Activated B cell treated with CpG ODN at 0.5 μM for 24 hours (primary cell): ENCODE results near the gene ODAD3. TPM values are rescaled to one million over a fixed set of nuclear protein-coding genes. Genes with fewer than 3 reads are reported as not detected.
A peak's percentile ranks its signal among the peaks of the same experiment; 100 is the strongest.

ENCODE experiments used
- ATAC-seq: fragments of 200-7000 bp; cut with Tn5 transposase; one replicate; pipeline ENCODE4 v1.10.0; 2021; ENCODE audit warnings: low read depth, mild to moderate bottlenecking, moderate library complexity
- CTCF ChIA-PET: fragments of 350-600 bp; sonication (Branson Sonifier 250); formaldehyde crosslinking; loops from one replicate; lab custom pipeline; 2021; ENCODE audit warnings: antibody characterized with exemption; lab: Charles Lee
- POLR2A ChIA-PET: fragments of 350-600 bp; sonication (Branson Sonifier 250); formaldehyde crosslinking; loops from one replicate; lab custom pipeline; 2021; ENCODE audit warnings: antibody characterized with exemption; lab: Charles Lee
- DNase-seq: peaks from one replicate; pipeline ENCODE4 v3.0.0; 2022
- H3K27ac Mint-ChIP-seq: one replicate; pipeline ENCODE4 v1.8.0; 2020; ENCODE audit warnings: mixed read lengths
- H3K27me3 Mint-ChIP-seq: one replicate; pipeline ENCODE4 v1.8.0; 2021; ENCODE audit warnings: mixed read lengths
- H3K36me3 Mint-ChIP-seq: one replicate; pipeline ENCODE4 v1.8.0; 2021; ENCODE audit warnings: low read depth, mixed read lengths
- H3K4me1 Mint-ChIP-seq: one replicate; pipeline ENCODE4 v1.8.0; 2021; ENCODE audit warnings: mixed read lengths
- H3K4me3 Mint-ChIP-seq: one replicate; pipeline ENCODE4 v1.8.0; 2020; ENCODE audit warnings: mild to moderate bottlenecking, mixed read lengths
- H3K9me3 Mint-ChIP-seq: one replicate; pipeline ENCODE4 v1.8.0; 2020; ENCODE audit warnings: mixed read lengths
- intact Hi-C: fragments of 100-400 bp; cut with micrococcal nuclease; formaldehyde crosslinking; loops from one replicate; pipeline ENCODE4 v1.15.1; 2024
- total RNA-seq: library from RNA; stranded (reverse); gene quantifications from 2 replicates; pipeline ENCODE4 v1.2.3, GENCODE V29; 2022
- TF ChIP-seq, protein P1 (sequence below): fragments of 200-600 bp; IDR thresholded peaks from one replicate; pipeline ENCODE4 v1.8.0; 2022; ENCODE audit warnings: antibody characterized with exemption, mild to moderate bottlenecking

Gene ODAD3
- total RNA-seq, 1 donor from 2014 or later, result 0.29 TPM

DNA sequence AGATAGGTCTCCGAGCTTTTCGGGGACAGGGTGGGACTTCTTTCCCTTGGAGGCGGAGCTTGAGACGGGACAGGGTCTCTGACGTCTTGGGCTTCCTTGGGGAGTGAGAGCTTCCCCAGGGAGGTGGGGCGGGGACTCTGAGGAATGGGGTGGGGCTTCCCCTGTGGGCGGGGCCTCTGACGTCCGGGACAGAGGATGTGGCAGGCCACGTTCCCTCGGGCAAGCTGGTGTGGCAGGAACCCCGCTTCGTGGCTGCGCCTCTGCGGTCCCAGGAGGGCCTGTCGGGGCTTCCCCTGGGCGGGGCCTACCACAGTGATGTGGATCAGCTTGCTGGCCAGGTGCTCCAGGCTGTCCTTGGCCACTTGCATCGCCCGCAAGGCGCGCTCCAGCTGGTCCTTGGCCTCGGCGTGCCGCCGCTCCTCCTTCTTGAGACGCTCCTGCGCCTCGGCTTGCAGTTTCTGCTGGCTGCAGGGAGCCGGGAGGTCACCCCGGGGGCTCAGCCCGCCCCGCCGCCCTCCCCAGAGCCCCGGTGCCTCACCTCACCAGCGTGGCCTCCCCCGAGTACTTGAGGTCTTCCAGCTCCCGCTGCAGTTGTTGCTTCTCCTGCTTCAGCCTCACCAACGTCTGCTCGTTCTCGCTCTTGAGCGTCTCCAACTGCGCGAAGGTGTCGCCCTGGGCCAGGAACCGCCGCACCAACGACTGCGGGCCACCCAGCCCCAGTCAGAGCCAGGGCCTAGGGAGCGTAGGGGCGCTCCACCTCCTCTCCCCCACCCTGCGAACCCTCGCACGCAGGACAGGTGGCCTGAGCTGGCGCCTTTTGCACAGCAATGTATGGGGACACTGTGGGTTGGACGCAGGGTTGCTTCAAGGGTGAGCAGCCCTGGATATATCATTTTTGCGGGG lies 12.5 kb downstream of the ODAD3 start:
- peak; percentile 84 for ATAC-seq
- H3K27ac Mint-ChIP-seq, result peak overlapping the region; percentile 66
- peaks cover 54% of the 10 kb centered on the region for H3K4me1 Mint-ChIP-seq
- peak overlapping the region; percentile 81 for H3K4me3 Mint-ChIP-seq
- H3K36me3 Mint-ChIP-seq, result no peaks in the 10 kb centered on the region
- ChIA-PET POLR2A (interaction anchor here (0.6 to 7.1 kb wide), 14 partner anchors 9 to 481 kb away, joined by 3 to 60 read pairs (median 3); partner anchors contain the start of genes CCDC159, ECSIT, ELAVL3 and EPOR), CTCF (interaction anchor here (1.0 to 2.3 kb wide), 7 partner anchors 9 to 138 kb away, joined by 3 to 10 read pairs (median 4); partner anchors contain the start of genes CCDC159, ODAD3, PRKCSH and TMEM205)
- TF ChIP-seq, protein P1, sequence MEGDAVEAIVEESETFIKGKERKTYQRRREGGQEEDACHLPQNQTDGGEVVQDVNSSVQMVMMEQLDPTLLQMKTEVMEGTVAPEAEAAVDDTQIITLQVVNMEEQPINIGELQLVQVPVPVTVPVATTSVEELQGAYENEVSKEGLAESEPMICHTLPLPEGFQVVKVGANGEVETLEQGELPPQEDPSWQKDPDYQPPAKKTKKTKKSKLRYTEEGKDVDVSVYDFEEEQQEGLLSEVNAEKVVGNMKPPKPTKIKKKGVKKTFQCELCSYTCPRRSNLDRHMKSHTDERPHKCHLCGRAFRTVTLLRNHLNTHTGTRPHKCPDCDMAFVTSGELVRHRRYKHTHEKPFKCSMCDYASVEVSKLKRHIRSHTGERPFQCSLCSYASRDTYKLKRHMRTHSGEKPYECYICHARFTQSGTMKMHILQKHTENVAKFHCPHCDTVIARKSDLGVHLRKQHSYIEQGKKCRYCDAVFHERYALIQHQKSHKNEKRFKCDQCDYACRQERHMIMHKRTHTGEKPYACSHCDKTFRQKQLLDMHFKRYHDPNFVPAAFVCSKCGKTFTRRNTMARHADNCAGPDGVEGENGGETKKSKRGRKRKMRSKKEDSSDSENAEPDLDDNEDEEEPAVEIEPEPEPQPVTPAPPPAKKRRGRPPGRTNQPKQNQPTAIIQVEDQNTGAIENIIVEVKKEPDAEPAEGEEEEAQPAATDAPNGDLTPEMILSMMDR, result no peak
- peaks cover 18% of the 10 kb centered on the region for H3K27me3 Mint-ChIP-seq
- H3K9me3 Mint-ChIP-seq, result no peaks in the 10 kb centered on the region
- intact Hi-C loops, result loop anchor here (1.0 kb wide), 3 partner anchors 13 to 47 kb away; partner anchors contain the start of genes ODAD3 and PRKCSH
- peak; percentile 89 for DNase-seq

DNA sequence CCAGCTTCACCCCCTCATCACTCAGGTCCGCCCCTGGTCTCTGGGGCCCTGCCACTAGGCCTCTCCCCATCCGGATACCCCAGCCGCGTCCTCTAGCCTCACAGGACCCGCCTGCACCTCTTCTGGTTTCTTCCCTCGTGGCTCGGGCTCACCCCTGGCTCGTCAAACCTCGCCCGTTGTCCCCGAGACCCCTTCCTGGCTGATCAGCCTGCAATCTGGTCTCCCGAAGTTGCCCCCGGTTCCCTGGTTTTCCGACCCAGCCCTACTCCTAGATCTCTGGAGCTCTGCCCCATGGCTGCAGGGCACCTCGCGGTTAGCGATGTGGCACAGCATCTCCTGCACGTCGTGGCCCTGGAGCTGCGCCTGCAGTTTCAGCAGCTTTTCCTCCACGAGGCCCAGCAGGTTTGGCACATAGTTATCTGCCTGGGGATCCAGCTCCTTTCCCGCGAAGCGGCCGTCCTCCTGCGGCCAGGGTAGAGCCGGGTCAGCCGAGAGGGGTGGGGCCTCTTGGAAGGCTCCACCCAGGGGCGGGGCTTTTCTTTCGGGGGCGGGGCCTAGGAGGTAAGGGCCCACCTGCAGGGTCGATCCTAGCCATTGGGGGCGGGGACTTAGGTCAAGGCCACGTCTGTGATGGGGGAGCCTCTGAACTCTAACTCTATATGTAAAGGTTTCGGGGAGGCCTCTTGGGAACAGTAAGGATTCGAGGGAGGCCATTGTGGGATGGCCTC lies 13.4 kb downstream of the ODAD3 start:
- Mint-ChIP-seq H3K36me3 (no peaks in the 10 kb centered on the region), H3K4me3 (peak overlapping the region; percentile 81), H3K27ac (peak overlapping the region; percentile 53), H3K27me3 (peaks cover 18% of the 10 kb centered on the region), H3K4me1 (peaks cover 54% of the 10 kb centered on the region), H3K9me3 (no peaks in the 10 kb centered on the region)
- ChIA-PET CTCF (interaction anchor here (1.1 to 2.3 kb wide), 6 partner anchors 9 to 76 kb away, joined by 3 to 10 read pairs (median 5); partner anchors contain the start of genes CCDC159, ODAD3, PRKCSH and TMEM205), POLR2A (interaction anchor here (0.6 to 7.1 kb wide), 14 partner anchors 10 to 480 kb away, joined by 3 to 60 read pairs (median 3); partner anchors contain the start of genes CCDC159, ECSIT, ELAVL3 and EPOR)
- TF ChIP-seq, protein P1, result no peak
- peak; percentile 68 for DNase-seq
- peak; percentile 60 for ATAC-seq
- intact Hi-C loops, result loop anchor here (1.0 to 2.0 kb wide), 4 partner anchors 14 to 75 kb away; partner anchors contain the start of genes CCDC159, ODAD3, PRKCSH and TMEM205

DNA sequence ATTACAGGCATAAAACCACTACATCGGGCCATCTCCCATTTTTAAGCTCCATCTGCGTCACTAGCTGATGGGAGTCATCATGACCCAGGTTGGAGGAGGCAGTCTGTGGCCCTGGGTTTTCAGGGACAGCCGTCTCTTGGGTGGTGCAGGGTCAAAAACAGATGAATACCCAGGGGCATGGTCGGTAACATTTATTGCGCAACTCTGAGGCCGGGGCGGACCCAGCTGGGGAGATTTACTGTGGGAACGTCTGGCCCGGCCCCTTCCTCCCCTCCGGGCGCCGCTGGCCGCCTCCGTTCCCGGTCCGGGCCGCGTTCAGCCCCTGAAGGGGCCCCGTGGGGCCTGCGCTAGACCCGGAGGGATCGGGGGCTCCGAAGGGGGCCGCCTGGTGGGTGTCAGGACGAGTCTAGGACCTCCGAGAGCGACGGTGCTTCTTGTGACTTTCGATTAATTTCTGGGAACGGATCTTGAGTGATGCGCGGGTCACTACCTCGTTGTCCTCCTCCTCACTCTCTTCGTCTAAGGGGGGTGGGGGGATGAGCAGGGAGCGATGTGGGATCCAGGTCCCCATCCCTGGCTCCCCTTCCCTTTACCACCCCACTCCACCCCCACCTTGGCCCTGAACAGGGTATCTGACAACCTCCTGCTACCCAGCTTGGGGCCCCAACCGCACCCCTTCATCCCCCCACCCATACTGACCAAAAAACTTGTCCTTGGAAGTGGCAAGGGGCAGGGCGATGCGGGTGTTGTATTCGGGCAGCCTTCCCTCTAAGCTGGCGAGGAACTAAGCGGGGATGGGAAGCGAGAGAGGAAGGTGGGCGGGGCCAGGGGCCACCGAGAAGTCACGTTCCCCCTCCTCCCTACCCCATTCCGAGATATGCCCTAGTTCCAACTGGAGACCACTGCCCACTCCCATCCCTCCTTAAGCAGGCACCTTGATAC lies 14.2 kb downstream of the ODAD3 start:
- peaks cover 18% of the 10 kb centered on the region for H3K27me3 Mint-ChIP-seq
- no peak overlapping the region for H3K27ac Mint-ChIP-seq
- POLR2A ChIA-PET, result interaction anchor here (0.9 to 7.1 kb wide), 9 partner anchors 14 to 479 kb away, joined by 3 to 60 read pairs (median 4); partner anchors contain the start of genes CCDC159, ELAVL3, EPOR and ODAD3
- H3K4me1 Mint-ChIP-seq, result peaks cover 54% of the 10 kb centered on the region
- no peaks in the 10 kb centered on the region for H3K9me3 Mint-ChIP-seq
- intact Hi-C loops, result loop anchor here (2.0 kb wide), 1 partner anchor 74 kb away; the partner anchor contains the start of genes CCDC159 and TMEM205
- H3K36me3 Mint-ChIP-seq, result no peaks in the 10 kb centered on the region
- CTCF ChIA-PET, result interaction anchor here (1.0 to 2.3 kb wide), 3 partner anchors 13 to 40 kb away, joined by 3 to 10 read pairs (median 9); partner anchors contain the start of genes ODAD3 and PRKCSH
- DNase-seq (peak; percentile 28), ATAC-seq (no peak)
- TF ChIP-seq, protein P1, result no peak
- peak overlapping the region; percentile 81 for H3K4me3 Mint-ChIP-seq
